Neuron (in vitro differentiated cells): ENCODE measurements around the gene AGAP1.

ENCODE experiments used
- H2AFZ ChIP-seq: one replicate; pipeline ENCODE4 v1.6.1; 2013; ENCODE audit warnings: low read depth, mild to moderate bottlenecking, inconsistent platforms, low read length, moderate library complexity
- H3K27me3 ChIP-seq: one replicate; pipeline ENCODE4 v1.6.1; 2013; ENCODE audit warnings: low read length; ENCODE audit not compliant: insufficient read depth
- H3K36me3 ChIP-seq: one replicate; pipeline ENCODE4 v1.6.1; 2013; ENCODE audit warnings: low read length; ENCODE audit not compliant: insufficient read depth
- H3K4me1 ChIP-seq: one replicate; pipeline ENCODE4 v1.6.1; 2013; ENCODE audit warnings: low read length; ENCODE audit not compliant: insufficient read depth
- H3K4me3 ChIP-seq: 2 replicates; pipeline ENCODE4 v1.5.1; 2013; ENCODE audit warnings: mild to moderate bottlenecking, low read length, moderate library complexity
- H3K9me3 ChIP-seq: one replicate; pipeline ENCODE4 v1.6.1; 2013; ENCODE audit warnings: low read length

Gene AGAP1

GRCh38 chr2:235900631-235901030, 406.8 kb downstream of the AGAP1 start:
- Histone ChIP-seq H3K4me3 (no peak overlapping the region), H3K36me3 (peaks cover 8% of the 10 kb centered on the region), H3K9me3 (peaks cover 7% of the 10 kb centered on the region), H3K27me3 (no peaks in the 10 kb centered on the region), H2AFZ (no peak overlapping the region), H3K4me1 (no peaks in the 10 kb centered on the region)

- H3K36me3 ChIP-seq, result peaks cover 7% of the 10 kb centered on the region
- no peaks in the 10 kb centered on the region for H3K27me3 ChIP-seq
- no peak overlapping the region for H3K4me3 ChIP-seq
- H3K9me3 ChIP-seq, result peaks cover 6% of the 10 kb centered on the region
- H2AFZ ChIP-seq, result no peak overlapping the region
- no peaks in the 10 kb centered on the region for H3K4me1 ChIP-seq
These were observed 407.4 kb downstream of the AGAP1 start for GRCh38 chr2:235901243-235901642.

- Histone ChIP-seq H3K4me1 (no peaks in the 10 kb centered on the region), H2AFZ (no peak overlapping the region), H3K9me3 (peaks cover 4% of the 10 kb centered on the region), H3K4me3 (no peak overlapping the region), H3K27me3 (no peaks in the 10 kb centered on the region), H3K36me3 (peaks cover 9% of the 10 kb centered on the region)
These were observed 410.1 kb downstream of the AGAP1 start for GRCh38 chr2:235903782-235904584.

- Histone ChIP-seq H3K4me1 (no peaks in the 10 kb centered on the region), H2AFZ (no peak overlapping the region), H3K27me3 (no peaks in the 10 kb centered on the region), H3K36me3 (peaks cover 14% of the 10 kb centered on the region), H3K9me3 (peaks cover 4% of the 10 kb centered on the region), H3K4me3 (no peak overlapping the region)
These were observed 410.7 kb downstream of the AGAP1 start for GRCh38 chr2:235904585-235904931.

- Histone ChIP-seq H3K4me1 (no peaks in the 10 kb centered on the region), H3K4me3 (no peak overlapping the region), H2AFZ (no peak overlapping the region), H3K27me3 (no peaks in the 10 kb centered on the region), H3K36me3 (peaks cover 16% of the 10 kb centered on the region), H3K9me3 (peaks cover 2% of the 10 kb centered on the region)
These were observed 415.0 kb downstream of the AGAP1 start for GRCh38 chr2:235908826-235909225.

GRCh38 chr2:235909358-235909757, 415.5 kb downstream of the AGAP1 start:
- Histone ChIP-seq H3K9me3 (peaks cover 2% of the 10 kb centered on the region), H3K4me1 (no peaks in the 10 kb centered on the region), H3K36me3 (peaks cover 20% of the 10 kb centered on the region), H2AFZ (no peak overlapping the region), H3K27me3 (no peaks in the 10 kb centered on the region), H3K4me3 (no peak overlapping the region)

- Histone ChIP-seq H3K27me3 (no peaks in the 10 kb centered on the region), H3K4me3 (no peak overlapping the region), H3K36me3 (peaks cover 27% of the 10 kb centered on the region), H2AFZ (no peak overlapping the region), H3K9me3 (peaks cover 8% of the 10 kb centered on the region), H3K4me1 (no peaks in the 10 kb centered on the region)
These were observed 416.2 kb downstream of the AGAP1 start for GRCh38 chr2:235910067-235910466.

GRCh38 chr2:235911125-235911524, 417.3 kb downstream of the AGAP1 start:
- Histone ChIP-seq H3K36me3 (peaks cover 29% of the 10 kb centered on the region), H3K4me1 (no peaks in the 10 kb centered on the region), H3K4me3 (no peak overlapping the region), H3K9me3 (peaks cover 12% of the 10 kb centered on the region), H3K27me3 (no peaks in the 10 kb centered on the region), H2AFZ (no peak overlapping the region)

- no peak overlapping the region for H3K4me3 ChIP-seq
- no peak overlapping the region for H2AFZ ChIP-seq
- H3K36me3 ChIP-seq, result peaks cover 34% of the 10 kb centered on the region
- no peaks in the 10 kb centered on the region for H3K4me1 ChIP-seq
- H3K27me3 ChIP-seq, result no peaks in the 10 kb centered on the region
- peaks cover 17% of the 10 kb centered on the region for H3K9me3 ChIP-seq
These were observed 417.9 kb downstream of the AGAP1 start for GRCh38 chr2:235911633-235912233.

GRCh38 chr2:235914756-235915155, 420.9 kb downstream of the AGAP1 start:
- Histone ChIP-seq H3K9me3 (peaks cover 18% of the 10 kb centered on the region), H2AFZ (no peak overlapping the region), H3K4me1 (no peaks in the 10 kb centered on the region), H3K4me3 (no peak overlapping the region), H3K27me3 (no peaks in the 10 kb centered on the region), H3K36me3 (peaks cover 31% of the 10 kb centered on the region)

GRCh38 chr2:235917506-235917905, 423.7 kb downstream of the AGAP1 start:
- no peaks in the 10 kb centered on the region for H3K4me1 ChIP-seq
- no peak overlapping the region for H3K4me3 ChIP-seq
- H3K36me3 ChIP-seq, result peaks cover 35% of the 10 kb centered on the region
- no peak overlapping the region for H2AFZ ChIP-seq
- peaks cover 16% of the 10 kb centered on the region for H3K9me3 ChIP-seq
- H3K27me3 ChIP-seq, result no peaks in the 10 kb centered on the region

- no peak overlapping the region for H2AFZ ChIP-seq
- H3K4me1 ChIP-seq, result no peaks in the 10 kb centered on the region
- H3K9me3 ChIP-seq, result peaks cover 16% of the 10 kb centered on the region
- no peaks in the 10 kb centered on the region for H3K27me3 ChIP-seq
- H3K4me3 ChIP-seq, result no peak overlapping the region
- peaks cover 30% of the 10 kb centered on the region for H3K36me3 ChIP-seq
These were observed 425.0 kb downstream of the AGAP1 start for GRCh38 chr2:235918876-235919275.

- no peak overlapping the region for H2AFZ ChIP-seq
- no peak overlapping the region for H3K4me3 ChIP-seq
- H3K4me1 ChIP-seq, result no peaks in the 10 kb centered on the region
- H3K9me3 ChIP-seq, result peaks cover 9% of the 10 kb centered on the region
- no peaks in the 10 kb centered on the region for H3K27me3 ChIP-seq
- peaks cover 19% of the 10 kb centered on the region for H3K36me3 ChIP-seq
These were observed 426.5 kb downstream of the AGAP1 start for GRCh38 chr2:235920216-235920865.
